Mesendoderm (in vitro differentiated cells): Measurements from ENCODE around the gene OXGR1.

Source experiments
- DNase-seq: peaks from one replicate; pipeline ENCODE4 v3.0.0; 2013
- H2AK5ac ChIP-seq: 2 replicates; pipeline ENCODE4 v1.6.1; 2013; ENCODE audit warnings: low read length, inconsistent platforms
- H2BK120ac ChIP-seq: 2 replicates; pipeline ENCODE4 v1.6.1; 2013; ENCODE audit warnings: low read depth, mild to moderate bottlenecking, low read length, moderate library complexity, mixed read lengths
- H2BK15ac ChIP-seq: replicated peaks from 2 replicates; pipeline ENCODE4 v1.6.1; 2013; ENCODE audit warnings: low read depth, mild to moderate bottlenecking, moderate library complexity
- H2BK5ac ChIP-seq: 2 replicates; pipeline ENCODE4 v1.6.1; 2013; ENCODE audit warnings: low read length, inconsistent platforms
- H3K18ac ChIP-seq: 2 replicates; pipeline ENCODE4 v1.6.1; 2013; ENCODE audit warnings: mild to moderate bottlenecking, low read length, mixed read lengths
- H3K23ac ChIP-seq: one replicate; pipeline ENCODE4 v1.6.1; 2013; ENCODE audit warnings: low read length
- H3K27ac ChIP-seq: 2 replicates; pipeline ENCODE4 v1.5.1; 2013; ENCODE audit warnings: low read depth, mild to moderate bottlenecking, inconsistent platforms, low read length, moderate library complexity
- H3K27me3 ChIP-seq: 2 replicates; pipeline ENCODE4 v1.6.1; 2013; ENCODE audit warnings: low read length, control low read depth, mild to moderate bottlenecking, inconsistent platforms; ENCODE audit not compliant: insufficient read depth, poor library complexity
- H3K36me3 ChIP-seq: 2 replicates; pipeline ENCODE4 v1.6.1; 2013; ENCODE audit warnings: low read length, inconsistent platforms; ENCODE audit not compliant: control insufficient read depth, insufficient read depth
- H3K4ac ChIP-seq: one replicate; pipeline ENCODE4 v1.6.1; 2013; ENCODE audit warnings: low read depth, mild to moderate bottlenecking, low read length, moderate library complexity
- H3K4me1 ChIP-seq: 2 replicates; pipeline ENCODE4 v1.6.1; 2013; ENCODE audit warnings: low read depth, low read length, inconsistent platforms; ENCODE audit not compliant: control insufficient read depth
- H3K4me2 ChIP-seq: 2 replicates; pipeline ENCODE4 v1.6.1; 2013; ENCODE audit warnings: low read length
- H3K4me3 ChIP-seq: 2 replicates; pipeline ENCODE4 v1.5.1; 2013; ENCODE audit warnings: mild to moderate bottlenecking, low read length
- H3K56ac ChIP-seq: one replicate; pipeline ENCODE4 v1.6.1; 2013; ENCODE audit warnings: low read length
- H3K79me1 ChIP-seq: 2 replicates; pipeline ENCODE4 v1.6.1; 2013; ENCODE audit warnings: low read length, inconsistent platforms
- H3K79me2 ChIP-seq: 2 replicates; pipeline ENCODE4 v1.6.1; 2013; ENCODE audit warnings: mild to moderate bottlenecking, low read length; ENCODE audit not compliant: control insufficient read depth, insufficient read depth
- H3K9ac ChIP-seq: 2 replicates; pipeline ENCODE4 v1.6.1; 2013; ENCODE audit warnings: low read length, inconsistent platforms
- H4K5ac ChIP-seq: one replicate; pipeline ENCODE4 v1.6.1; 2013; ENCODE audit warnings: low read length
- H4K8ac ChIP-seq: one replicate; pipeline ENCODE4 v1.6.1; 2013; ENCODE audit warnings: low read depth, mild to moderate bottlenecking, control low read depth, low read length, moderate library complexity
- WGBS: extraction: QIAGEN DNeasy Blood & Tissue Kit; methylation state at CpG from one replicate; pipeline ENCODE4 v1.1.7; 2013; ENCODE audit warnings: low lambda C conversion rate, missing lambda C conversion rate; ENCODE audit not compliant: insufficient coverage; ENCODE audit errors: extremely low coverage; 5-methylcytosine and 5-hydroxymethylcytosine counted together

The OXGR1 gene

DNA sequence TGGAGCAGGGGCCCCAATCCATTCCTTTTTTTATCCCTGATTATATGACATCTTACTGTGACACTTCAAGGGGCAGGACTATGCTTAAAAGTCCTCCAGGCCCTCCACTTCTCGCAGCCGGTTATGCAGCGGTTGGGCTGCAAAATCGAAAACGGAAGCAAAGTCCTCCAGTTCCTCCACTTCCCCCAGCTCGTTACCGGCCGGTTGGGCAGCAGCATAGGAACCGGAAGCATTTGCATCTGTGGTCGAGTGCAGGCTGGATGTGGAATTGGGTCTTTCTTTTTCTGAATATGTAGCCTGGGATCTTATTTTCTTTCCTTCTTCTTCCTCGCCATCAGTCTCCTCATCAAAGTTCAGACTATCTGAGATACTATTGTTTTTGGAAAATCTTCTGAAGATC is 46.1 kb downstream of the OXGR1 start:
- Histone ChIP-seq H3K4me1 (no peaks in the 10 kb centered on the region), H2BK5ac (no peak overlapping the region), H2AK5ac (no peak overlapping the region), H2BK15ac (no peak overlapping the region), H3K4ac (no peak overlapping the region), H4K5ac (no peak overlapping the region), H3K36me3 (no peaks in the 10 kb centered on the region), H3K27me3 (no peaks in the 10 kb centered on the region), H3K4me2 (no peak overlapping the region), H3K4me3 (no peak overlapping the region), H2BK120ac (no peak overlapping the region), H4K8ac (no peak overlapping the region), H3K18ac (no peak overlapping the region), H3K79me2 (no peaks in the 10 kb centered on the region), H3K9ac (no peak overlapping the region), H3K23ac (no peak overlapping the region), H3K56ac (no peak overlapping the region), H3K79me1 (no peaks in the 10 kb centered on the region), H3K27ac (no peak overlapping the region)
- WGBS = no CpG with 5 or more reads among the region's 11 CpGs
- no peak for DNase-seq

- Histone ChIP-seq H3K23ac (no peak overlapping the region), H4K8ac (no peak overlapping the region), H4K5ac (no peak overlapping the region), H3K4me1 (no peaks in the 10 kb centered on the region), H3K56ac (no peak overlapping the region), H3K36me3 (no peaks in the 10 kb centered on the region), H3K4ac (no peak overlapping the region), H3K9ac (no peak overlapping the region), H3K79me1 (no peaks in the 10 kb centered on the region), H2BK5ac (no peak overlapping the region), H2AK5ac (no peak overlapping the region), H3K79me2 (no peaks in the 10 kb centered on the region), H3K4me2 (no peak overlapping the region), H2BK120ac (no peak overlapping the region), H2BK15ac (no peak overlapping the region), H3K27ac (no peak overlapping the region), H3K27me3 (no peaks in the 10 kb centered on the region), H3K18ac (no peak overlapping the region), H3K4me3 (no peak overlapping the region)
- no CpG with 5 or more reads among the region's 27 CpGs for WGBS
- no peak for DNase-seq
Observed at GRCh38 chr13:96947343-96947910, 46.8 kb downstream of the OXGR1 start.

GRCh38 chr13:96946709-96947311 is 47.5 kb downstream of the OXGR1 start:
- DNase-seq = no peak
- no peaks in the 10 kb centered on the region for H3K27me3 ChIP-seq
- no peaks in the 10 kb centered on the region for H3K79me2 ChIP-seq
- no peaks in the 10 kb centered on the region for H3K79me1 ChIP-seq
- no peak overlapping the region for H2BK15ac ChIP-seq
- H3K4me2 ChIP-seq = no peak overlapping the region
- H3K4me1 ChIP-seq = no peaks in the 10 kb centered on the region
- H3K18ac ChIP-seq = no peak overlapping the region
- no peak overlapping the region for H2BK120ac ChIP-seq
- no peaks in the 10 kb centered on the region for H3K36me3 ChIP-seq
- no peak overlapping the region for H3K9ac ChIP-seq
- H3K27ac ChIP-seq = no peak overlapping the region
- H4K8ac ChIP-seq = no peak overlapping the region
- WGBS = no CpG with 5 or more reads among the region's 10 CpGs
- H2AK5ac ChIP-seq = no peak overlapping the region
- no peak overlapping the region for H3K56ac ChIP-seq
- no peak overlapping the region for H2BK5ac ChIP-seq
- H4K5ac ChIP-seq = no peak overlapping the region
- no peak overlapping the region for H3K23ac ChIP-seq
- H3K4me3 ChIP-seq = no peak overlapping the region
- H3K4ac ChIP-seq = no peak overlapping the region

GRCh38 chr13:96940961-96941360 is 53.3 kb downstream of the OXGR1 start:
- no peak overlapping the region for H3K4me2 ChIP-seq
- no peaks in the 10 kb centered on the region for H3K36me3 ChIP-seq
- H3K4me1 ChIP-seq = no peaks in the 10 kb centered on the region
- DNase-seq = no peak
- no peak overlapping the region for H2BK15ac ChIP-seq
- H4K8ac ChIP-seq = no peak overlapping the region
- H3K23ac ChIP-seq = no peak overlapping the region
- H3K4ac ChIP-seq = no peak overlapping the region
- no peak overlapping the region for H3K27ac ChIP-seq
- no CpG with 5 or more reads among the region's 1 CpG for WGBS
- H2BK120ac ChIP-seq = no peak overlapping the region
- H3K56ac ChIP-seq = no peak overlapping the region
- no peaks in the 10 kb centered on the region for H3K79me1 ChIP-seq
- no peak overlapping the region for H3K4me3 ChIP-seq
- no peak overlapping the region for H2AK5ac ChIP-seq
- H3K9ac ChIP-seq = no peak overlapping the region
- H2BK5ac ChIP-seq = no peak overlapping the region
- H3K18ac ChIP-seq = no peak overlapping the region
- H4K5ac ChIP-seq = no peak overlapping the region
- no peaks in the 10 kb centered on the region for H3K79me2 ChIP-seq
- H3K27me3 ChIP-seq = no peaks in the 10 kb centered on the region

DNA sequence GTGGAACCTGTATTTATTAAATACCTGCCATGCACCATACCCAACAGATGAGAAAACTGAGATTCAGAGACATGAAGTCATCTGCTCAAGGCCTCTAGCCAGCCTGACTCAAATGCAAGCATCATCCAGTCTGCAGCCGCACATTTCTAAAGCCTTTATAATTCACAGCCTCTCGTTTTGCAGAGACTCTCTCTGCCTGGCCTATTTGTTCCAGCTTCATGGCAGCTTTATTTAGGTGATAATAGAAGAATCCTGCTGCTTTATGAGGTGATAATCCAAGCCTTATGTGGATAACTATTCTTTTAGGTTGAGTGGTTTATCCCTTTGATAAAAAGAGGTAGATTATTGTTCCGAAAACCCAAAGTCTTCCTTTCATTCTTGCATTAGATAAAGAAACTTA is 58.4 kb downstream of the OXGR1 start:
- H3K23ac ChIP-seq = no peak overlapping the region
- no peaks in the 10 kb centered on the region for H3K79me1 ChIP-seq
- no peak overlapping the region for H4K5ac ChIP-seq
- H4K8ac ChIP-seq = no peak overlapping the region
- peak; percentile 52 for DNase-seq
- no CpG with 5 or more reads among the region's 3 CpGs for WGBS
- no peaks in the 10 kb centered on the region for H3K36me3 ChIP-seq
- no peak overlapping the region for H2BK5ac ChIP-seq
- H3K4ac ChIP-seq = no peak overlapping the region
- no peaks in the 10 kb centered on the region for H3K27me3 ChIP-seq
- H3K56ac ChIP-seq = no peak overlapping the region
- H3K79me2 ChIP-seq = no peaks in the 10 kb centered on the region
- H3K4me1 ChIP-seq = no peaks in the 10 kb centered on the region
- H3K18ac ChIP-seq = no peak overlapping the region
- H3K27ac ChIP-seq = no peak overlapping the region
- no peak overlapping the region for H3K9ac ChIP-seq
- no peak overlapping the region for H3K4me2 ChIP-seq
- no peak overlapping the region for H2BK15ac ChIP-seq
- no peak overlapping the region for H2AK5ac ChIP-seq
- H2BK120ac ChIP-seq = no peak overlapping the region
- H3K4me3 ChIP-seq = no peak overlapping the region
